Measurements from ENCODE around the gene HLF. TPM values are rescaled to one million over a fixed set of nuclear protein-coding genes. Genes with fewer than 3 reads are reported as not detected.
A peak's percentile ranks its signal among the peaks of the same experiment; 100 is the strongest.

Gene HLF
- total RNA-seq, 2 experiments from 2014 or later = 0.19 to 0.32 TPM

DNA sequence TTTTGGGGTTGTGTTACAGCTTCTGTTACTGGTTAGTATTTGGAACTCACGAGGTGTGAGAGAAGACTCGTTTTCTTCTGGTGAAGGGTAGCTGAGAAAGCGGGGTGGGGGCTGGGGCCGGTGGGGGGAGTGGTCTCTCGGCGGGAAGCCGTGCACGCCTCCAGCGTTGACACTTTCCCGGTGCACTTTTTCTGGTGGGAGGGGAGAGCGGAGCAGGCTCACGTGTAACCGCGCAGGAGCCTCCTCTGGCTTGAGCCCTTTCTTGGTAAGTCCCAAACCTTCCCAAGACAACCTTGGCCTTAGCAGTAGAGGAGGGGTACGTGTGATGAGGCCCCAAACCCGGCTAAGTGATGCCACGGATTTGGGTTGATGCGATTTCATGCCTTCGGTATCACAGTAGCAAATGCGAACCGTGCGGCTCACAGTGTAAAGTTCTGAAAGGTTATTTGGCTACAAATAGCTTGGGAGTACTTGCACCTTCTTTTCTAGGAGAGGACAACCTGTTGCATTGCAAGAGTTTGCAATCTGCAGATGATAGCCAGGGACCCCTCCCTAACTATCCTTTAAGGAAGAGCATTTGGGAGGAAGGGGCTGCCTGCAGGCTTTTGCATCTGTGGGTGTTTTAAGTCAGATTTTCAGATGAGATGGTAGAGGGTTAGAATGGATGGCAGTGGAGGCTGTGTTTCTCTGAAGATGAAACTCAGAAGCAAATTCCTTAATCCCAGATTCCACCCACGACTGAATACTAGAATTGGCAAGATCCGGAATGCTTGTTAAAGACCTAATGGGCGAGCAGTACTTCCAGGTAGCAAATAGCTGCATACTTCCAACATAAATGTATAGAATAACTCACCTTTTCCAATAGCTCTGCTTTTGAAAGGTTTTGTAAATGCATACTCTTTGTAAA is 1.5 kb downstream of the HLF start:
- Mint-ChIP-seq H3K27me3 (peaks cover 90% of the 10 kb centered on the region), H3K4me1 (peaks cover 12% of the 10 kb centered on the region), H3K36me3 (no peaks in the 10 kb centered on the region), H3K4me3 (peak overlapping the region; percentile 30), H3K27ac (no peak overlapping the region), H3K9me3 (peaks cover under 1% of the 10 kb centered on the region)
- peak; percentile 3 for DNase-seq

DNA sequence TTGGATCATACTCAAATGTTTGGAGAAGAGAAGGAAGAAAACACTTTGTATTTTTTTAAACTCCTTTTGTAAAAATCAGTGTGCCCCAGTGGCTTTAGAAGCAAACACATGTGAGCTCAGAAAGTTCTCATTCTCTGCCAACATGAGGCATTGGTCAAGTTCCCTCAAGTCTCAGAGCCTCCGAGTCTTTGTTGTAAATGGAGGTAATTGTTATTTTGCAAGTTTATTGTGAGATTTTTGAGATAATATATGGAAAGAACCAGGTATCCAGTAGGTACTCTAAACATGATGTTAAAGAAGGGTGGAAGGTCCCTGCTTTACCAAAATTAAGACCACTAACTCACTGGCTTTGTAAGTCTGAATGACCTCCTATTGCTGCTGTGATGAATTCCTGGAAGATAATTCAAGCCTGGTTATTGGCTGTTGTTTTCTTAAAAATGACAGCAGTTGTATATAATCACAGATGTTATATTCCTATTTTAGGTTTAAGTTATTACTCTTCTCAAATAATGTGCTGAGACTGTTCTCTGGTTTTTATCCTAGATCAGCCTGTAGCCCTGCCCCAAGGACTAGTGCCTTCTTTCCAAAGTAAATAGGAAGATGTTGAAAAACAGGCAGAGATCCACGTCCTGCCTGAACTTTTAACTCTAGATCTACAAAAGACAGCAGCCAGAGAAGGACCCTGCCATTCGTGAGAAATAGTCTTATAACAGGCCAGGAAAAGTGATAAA is 2.4 kb downstream of the HLF start:
- DNase-seq = no peak
- Mint-ChIP-seq H3K27me3 (peaks cover 88% of the 10 kb centered on the region), H3K4me1 (peaks cover 16% of the 10 kb centered on the region), H3K36me3 (no peaks in the 10 kb centered on the region), H3K27ac (no peak overlapping the region), H3K9me3 (no peaks in the 10 kb centered on the region), H3K4me3 (no peak overlapping the region)

DNA sequence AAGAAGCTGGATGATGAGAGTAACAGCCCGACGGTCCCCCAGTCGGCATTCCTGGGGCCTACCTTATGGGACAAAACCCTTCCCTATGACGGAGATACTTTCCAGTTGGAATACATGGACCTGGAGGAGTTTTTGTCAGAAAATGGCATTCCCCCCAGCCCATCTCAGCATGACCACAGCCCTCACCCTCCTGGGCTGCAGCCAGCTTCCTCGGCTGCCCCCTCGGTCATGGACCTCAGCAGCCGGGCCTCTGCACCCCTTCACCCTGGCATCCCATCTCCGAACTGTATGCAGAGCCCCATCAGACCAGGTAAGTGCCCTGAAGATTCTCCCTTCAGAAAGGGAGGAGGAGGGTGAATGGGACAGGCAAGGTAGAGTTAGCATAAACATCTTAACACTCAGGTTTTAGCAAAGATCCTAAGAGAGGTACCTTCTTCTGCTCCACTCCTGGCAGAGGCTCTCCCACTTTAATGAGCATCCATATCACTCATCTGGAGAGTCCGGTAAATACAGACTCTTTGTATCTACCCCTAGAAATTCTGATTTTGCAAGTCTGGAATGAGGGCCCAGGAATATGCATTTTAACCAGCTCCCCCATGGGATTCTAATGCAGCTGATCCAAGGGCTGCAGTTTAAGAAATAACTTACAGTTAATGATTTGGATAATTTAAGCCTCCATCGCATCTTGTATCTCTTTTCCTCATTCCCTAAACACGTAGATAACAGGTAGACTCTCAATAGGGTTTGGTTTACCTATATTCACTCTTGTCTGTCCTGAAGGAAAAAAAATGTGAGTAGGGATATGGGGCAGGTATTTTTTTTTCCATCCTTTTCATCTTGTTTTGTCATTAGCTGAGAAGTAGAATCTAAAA is 3.3 kb downstream of the HLF start:
- DNase-seq = no peak
- Mint-ChIP-seq H3K4me3 (no peak overlapping the region), H3K9me3 (no peaks in the 10 kb centered on the region), H3K27me3 (peaks cover 90% of the 10 kb centered on the region), H3K4me1 (peaks cover 16% of the 10 kb centered on the region), H3K27ac (no peak overlapping the region), H3K36me3 (no peaks in the 10 kb centered on the region)

DNA sequence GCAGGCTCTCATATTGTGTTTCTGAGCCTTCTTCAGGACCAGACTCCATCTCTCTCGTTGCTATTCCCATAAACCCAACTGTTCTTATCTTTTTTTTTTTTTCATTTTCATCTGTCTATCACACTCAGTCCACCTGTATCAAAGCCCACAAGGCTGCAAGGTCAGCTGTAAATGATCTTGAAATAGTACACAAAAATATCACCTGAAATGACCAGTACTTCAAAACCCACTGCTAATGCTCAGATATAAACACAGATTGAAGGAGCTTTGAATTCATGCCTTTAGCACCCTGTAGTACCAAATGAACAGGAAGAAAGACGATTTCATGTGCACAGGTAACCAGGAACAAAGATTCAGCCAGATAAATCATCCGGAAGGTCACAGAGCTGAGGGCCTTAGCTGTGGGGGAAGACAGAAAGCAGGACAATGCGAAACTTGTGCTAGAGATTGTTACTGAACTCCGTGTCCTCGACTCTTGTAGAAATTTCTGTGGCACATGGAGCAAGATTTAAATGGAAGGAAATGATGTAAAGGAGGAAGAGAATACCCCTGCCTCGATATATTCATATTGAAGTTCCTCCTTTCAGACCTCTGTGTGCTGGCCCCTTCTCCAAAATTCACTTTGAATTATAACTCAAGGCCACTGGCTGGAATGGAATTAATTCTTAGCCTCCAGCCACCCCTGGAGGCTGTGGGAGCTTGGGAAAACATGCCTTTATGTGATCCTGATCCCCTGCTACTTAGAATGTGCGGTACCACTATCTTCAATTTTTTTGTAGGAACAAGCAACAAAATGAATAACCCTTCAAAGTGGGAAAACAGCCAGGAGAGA is 4.1 kb downstream of the HLF start:
- H3K27ac Mint-ChIP-seq = no peak overlapping the region
- H3K4me1 Mint-ChIP-seq = peaks cover 12% of the 10 kb centered on the region
- H3K9me3 Mint-ChIP-seq = no peaks in the 10 kb centered on the region
- peaks cover 88% of the 10 kb centered on the region for H3K27me3 Mint-ChIP-seq
- H3K4me3 Mint-ChIP-seq = no peak overlapping the region
- H3K36me3 Mint-ChIP-seq = no peaks in the 10 kb centered on the region
- no peak for DNase-seq

DNA sequence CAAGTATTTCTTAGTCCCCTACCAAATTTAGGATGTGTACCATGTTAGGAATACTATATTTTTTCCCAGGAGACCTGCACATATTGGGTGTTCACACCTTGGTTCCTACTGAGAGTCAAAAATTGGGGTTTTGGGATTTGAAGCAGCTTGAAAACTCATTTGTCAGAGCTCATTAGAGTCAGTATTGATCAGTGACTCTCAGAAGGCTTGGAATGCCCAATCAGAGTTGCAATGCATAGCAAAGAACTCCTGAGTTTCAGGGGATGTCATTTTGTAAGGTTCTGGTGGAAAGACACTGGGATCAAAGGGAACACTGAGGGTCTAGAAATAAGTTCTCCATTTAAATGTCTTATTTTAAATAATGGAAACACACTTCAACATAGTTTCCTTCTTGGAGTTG is 5.1 kb downstream of the HLF start:
- Mint-ChIP-seq H3K9me3 (no peaks in the 10 kb centered on the region), H3K4me1 (peaks cover 4% of the 10 kb centered on the region), H3K4me3 (no peak overlapping the region), H3K27ac (no peak overlapping the region), H3K27me3 (peaks cover 85% of the 10 kb centered on the region), H3K36me3 (no peaks in the 10 kb centered on the region)
- no peak for DNase-seq

DNA sequence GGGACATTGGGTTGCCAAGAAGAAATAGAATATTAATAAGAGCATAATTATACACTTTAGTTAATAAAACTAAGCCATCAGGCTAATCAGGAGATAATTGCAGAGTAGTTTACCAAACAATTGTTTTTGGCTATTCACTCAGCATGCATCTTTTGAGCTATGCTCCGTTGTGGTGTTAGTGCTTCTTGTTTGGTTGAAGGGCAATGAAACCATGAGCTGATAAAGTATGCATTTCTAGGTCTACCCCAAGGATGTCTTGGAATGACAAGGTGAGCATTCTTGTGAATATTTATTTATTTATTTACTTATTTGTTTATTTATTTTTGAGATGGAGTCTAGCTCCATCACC is 6.4 kb downstream of the HLF start:
- H3K4me3 Mint-ChIP-seq = no peak overlapping the region
- no peaks in the 10 kb centered on the region for H3K9me3 Mint-ChIP-seq
- H3K4me1 Mint-ChIP-seq = peaks cover 4% of the 10 kb centered on the region
- H3K27me3 Mint-ChIP-seq = peaks cover 72% of the 10 kb centered on the region
- no peaks in the 10 kb centered on the region for H3K36me3 Mint-ChIP-seq
- no peak for DNase-seq
- H3K27ac Mint-ChIP-seq = no peak overlapping the region

DNA sequence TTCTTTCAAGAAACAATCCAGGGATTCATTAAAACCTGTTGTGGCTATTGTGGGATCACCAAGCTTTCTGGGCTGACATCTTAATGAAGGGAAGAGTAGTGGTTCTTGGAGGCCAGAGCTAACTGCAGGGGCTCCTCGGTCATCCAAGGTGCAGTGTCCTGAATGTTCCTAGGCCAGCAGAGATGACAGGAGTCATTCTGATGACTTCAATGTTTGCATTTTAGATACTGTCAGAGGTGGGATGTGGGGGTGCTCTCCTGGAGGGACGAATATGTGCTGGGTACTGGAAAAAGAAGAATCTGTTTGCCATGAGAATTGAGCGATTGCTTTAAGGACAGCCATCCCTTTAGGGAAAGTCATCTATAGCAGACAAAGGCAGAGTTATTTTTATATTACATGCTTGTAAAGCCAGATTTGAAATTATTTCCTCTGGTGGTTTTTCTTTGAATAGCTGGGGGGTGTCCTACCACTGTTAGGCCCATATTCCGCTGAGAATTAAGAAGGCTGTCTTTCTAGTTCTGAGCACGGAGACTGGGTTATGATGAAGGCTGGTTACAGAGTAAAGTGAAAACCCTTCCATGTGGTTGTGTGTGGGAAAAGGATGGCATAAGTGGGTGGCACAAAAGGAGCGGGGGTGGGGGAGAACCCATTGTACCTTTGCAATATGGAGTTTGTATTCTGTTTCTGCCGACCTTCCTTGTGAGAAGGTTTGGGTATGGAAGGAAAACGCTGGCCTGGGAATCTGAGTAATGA is 7.4 kb downstream of the HLF start:
- Mint-ChIP-seq H3K4me3 (no peak overlapping the region), H3K27me3 (peaks cover 63% of the 10 kb centered on the region), H3K36me3 (no peaks in the 10 kb centered on the region), H3K9me3 (no peaks in the 10 kb centered on the region), H3K4me1 (peaks cover 4% of the 10 kb centered on the region), H3K27ac (no peak overlapping the region)
- no peak for DNase-seq

DNA sequence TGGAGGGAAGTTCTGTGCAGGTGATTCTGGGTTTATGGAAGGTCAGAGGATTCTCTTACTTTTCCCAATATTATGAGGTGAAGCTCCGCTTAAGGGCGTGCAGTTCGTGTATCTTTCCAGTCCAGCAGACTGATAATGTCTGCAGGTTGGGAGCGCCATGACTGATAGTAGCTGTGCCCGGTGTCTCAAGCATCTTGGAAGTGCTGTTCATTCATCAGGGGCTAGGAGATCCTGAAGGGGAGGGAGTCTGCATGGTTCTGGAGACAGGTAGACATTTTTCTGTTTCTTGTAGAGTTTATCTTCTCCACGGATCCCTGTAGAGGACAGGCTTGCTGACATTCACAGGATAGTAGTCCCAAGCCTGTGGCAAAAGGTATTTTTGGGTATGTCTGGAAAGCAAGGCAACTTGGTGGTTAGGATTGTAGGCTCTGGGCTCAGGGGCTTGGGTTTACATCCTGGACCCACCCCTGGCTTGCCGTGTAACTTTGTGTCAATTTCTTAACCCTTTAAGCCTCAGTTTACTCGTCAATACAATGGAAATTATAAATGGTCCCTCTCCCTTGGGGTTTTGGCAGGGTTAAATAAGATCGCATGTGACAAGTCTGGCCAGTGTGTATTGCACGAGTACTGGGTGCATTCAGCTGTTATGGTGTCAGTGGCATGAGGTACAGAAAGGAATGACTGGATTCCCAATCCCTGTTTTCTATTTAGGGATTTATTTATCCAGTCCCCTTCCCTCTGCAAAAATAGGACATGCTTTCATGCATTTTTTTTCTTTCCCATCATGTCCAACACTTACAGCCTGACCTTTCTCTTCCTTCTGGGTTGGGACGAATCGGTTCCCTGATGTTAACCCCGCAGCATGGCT is 8.2 kb downstream of the HLF start:
- Mint-ChIP-seq H3K4me3 (no peak overlapping the region), H3K4me1 (peaks cover 4% of the 10 kb centered on the region), H3K27me3 (peaks cover 55% of the 10 kb centered on the region), H3K9me3 (no peaks in the 10 kb centered on the region), H3K27ac (no peak overlapping the region), H3K36me3 (no peaks in the 10 kb centered on the region)
- DNase-seq = no peak

DNA sequence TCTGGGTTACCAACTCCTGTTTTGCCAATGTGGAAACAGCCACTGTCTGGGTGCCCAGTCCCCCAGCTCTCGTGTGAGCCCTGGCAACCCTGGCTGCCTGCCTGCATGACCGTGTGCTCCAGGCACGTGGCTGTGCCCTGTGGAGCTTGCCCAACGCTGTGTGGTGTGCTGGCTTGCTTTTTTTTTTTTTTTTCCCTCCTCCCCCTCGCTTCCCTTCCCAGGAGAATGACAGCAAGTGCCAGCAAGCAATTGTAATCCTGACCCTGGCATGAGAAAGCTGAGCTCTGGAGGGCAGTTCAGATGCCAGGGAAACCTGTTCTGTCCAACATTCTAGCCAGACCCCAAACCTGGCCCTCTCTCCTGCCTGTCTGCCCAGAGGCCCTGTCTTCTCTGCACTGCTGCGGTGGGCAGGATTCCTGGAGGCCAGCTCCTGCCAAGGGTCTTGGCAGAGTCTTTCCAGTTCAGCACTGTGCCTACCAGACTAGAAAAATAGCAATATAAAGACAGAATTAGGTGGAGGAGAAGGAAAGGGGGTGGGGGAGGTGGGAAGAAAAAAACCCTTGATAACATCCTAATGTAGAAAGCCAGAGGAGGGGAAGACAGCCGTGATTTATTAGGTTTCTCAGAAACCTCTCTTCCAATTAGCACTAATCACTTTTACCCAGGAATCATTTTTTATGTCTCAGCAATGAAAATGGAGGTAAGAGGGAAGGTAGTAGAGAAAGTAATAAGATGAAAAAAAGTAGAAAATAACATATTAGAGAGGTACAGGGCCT is 9.0 kb downstream of the HLF start:
- Mint-ChIP-seq H3K4me3 (no peak overlapping the region), H3K27me3 (peaks cover 47% of the 10 kb centered on the region), H3K4me1 (peaks cover 4% of the 10 kb centered on the region), H3K27ac (no peak overlapping the region), H3K36me3 (no peaks in the 10 kb centered on the region), H3K9me3 (no peaks in the 10 kb centered on the region)
- no peak for DNase-seq

DNA sequence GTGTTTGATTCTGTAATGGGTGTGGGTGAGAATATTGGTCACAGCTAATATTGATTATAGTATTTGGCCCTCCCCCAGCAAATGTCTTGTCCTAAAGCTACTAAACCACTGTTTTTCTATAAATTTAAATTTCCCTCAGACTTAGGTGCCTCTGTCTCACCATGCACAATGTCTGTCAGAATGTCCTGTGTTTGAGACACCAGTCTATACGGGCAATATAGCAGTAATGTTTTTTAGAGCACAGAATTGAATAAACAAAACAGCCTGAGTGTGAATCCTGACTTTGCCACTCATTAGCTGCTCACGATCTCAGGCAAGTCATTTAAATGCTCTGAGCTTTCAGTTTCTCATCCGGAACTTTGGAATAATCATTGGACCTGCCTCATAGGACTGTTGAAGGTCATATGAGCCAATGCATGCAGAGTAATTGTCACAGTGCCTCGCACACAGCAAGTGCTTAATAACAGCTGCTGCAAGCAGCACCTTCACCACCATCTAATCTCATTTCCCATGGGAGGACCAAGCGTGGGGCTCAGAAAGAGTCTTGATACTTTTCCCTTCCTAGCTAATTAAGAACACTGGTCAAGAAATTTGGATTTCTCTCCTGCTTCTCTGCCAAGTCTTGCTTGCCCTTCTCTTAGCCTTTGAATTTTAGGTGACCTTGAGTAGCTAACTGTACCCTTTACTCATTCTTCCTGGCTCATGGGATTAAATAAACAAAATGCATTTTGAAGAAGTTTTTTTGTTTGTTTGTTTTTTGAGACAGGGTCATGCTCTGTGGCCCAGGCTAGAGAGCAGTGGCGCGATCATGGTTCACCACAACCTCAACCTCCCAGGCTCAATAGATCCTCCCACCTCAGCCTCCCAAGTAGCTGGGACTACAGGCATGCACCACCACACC is 9.8 kb downstream of the HLF start:
- H3K4me1 Mint-ChIP-seq = peaks cover 4% of the 10 kb centered on the region
- no peaks in the 10 kb centered on the region for H3K36me3 Mint-ChIP-seq
- H3K9me3 Mint-ChIP-seq = no peaks in the 10 kb centered on the region
- H3K27ac Mint-ChIP-seq = no peak overlapping the region
- no peak overlapping the region for H3K4me3 Mint-ChIP-seq
- DNase-seq = no peak
- H3K27me3 Mint-ChIP-seq = peaks cover 40% of the 10 kb centered on the region

DNA sequence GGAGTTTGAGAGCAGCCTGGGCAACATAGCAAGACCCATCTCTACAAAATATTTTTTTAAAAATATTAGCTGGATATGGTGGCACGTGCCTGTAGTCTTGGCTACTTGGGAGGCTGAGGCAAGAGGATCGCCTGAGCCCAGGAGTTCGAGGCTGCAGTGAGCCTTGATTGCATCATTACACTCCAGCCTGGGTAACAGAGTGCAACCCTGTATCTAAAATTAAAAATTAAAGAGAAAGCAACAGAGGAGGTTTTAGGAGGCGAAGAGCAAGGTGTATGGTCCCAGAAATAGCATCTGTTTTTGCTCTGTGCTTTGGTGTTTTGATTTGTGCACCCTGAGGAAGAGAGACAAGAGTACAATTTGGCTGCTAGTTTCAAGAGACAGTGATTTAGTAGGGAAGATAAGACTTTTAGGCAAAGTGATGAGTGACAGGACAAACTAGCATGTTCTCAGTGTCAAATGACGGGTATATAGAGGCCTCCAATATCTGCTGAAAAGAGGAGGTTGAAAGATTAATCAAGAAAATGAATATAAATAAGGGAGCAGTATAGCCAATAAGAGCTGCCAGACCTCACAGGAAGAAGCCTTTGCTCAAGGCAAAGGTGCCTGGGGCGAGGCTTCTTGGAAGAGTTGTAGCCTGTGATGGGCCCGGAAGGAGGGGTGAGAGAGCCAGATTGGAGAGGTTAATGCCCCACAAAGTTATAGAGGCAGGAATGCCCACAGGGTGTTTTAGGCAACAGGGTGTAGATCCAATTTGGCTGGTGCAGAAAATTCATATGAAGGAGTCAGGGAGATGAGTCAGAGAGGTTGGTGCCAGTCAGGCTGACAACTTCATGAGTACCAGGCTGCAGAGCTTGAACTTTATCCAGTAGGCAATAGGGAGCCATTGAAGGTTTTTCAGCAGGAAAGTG is 11.4 kb downstream of the HLF start:
- Mint-ChIP-seq H3K36me3 (no peaks in the 10 kb centered on the region), H3K4me3 (no peak overlapping the region), H3K27ac (no peak overlapping the region), H3K4me1 (peaks cover 4% of the 10 kb centered on the region), H3K9me3 (no peaks in the 10 kb centered on the region), H3K27me3 (peaks cover 27% of the 10 kb centered on the region)
- no peak for DNase-seq
